Measurements from ENCODE around the gene LIF.
"Not testable (repeated sequence)": the region's sequence is repeated elsewhere in the genome, so short reads cannot be mapped to it uniquely, and the experiment has no call there.

Gene LIF

GRCh38 chr22:30221121-30221992 lies 25.2 kb downstream of the LIF start:
- no peak overlapping the region for H3K27ac ChIP-seq

GRCh38 chr22:30220338-30221012 lies 26.1 kb downstream of the LIF start:
- H3K27ac ChIP-seq = no peak overlapping the region
- TF ChIP-seq ZFX (IDR thresholded peaks at IDR 0.05; ENCODE audit: borderline replicate concordance) = no peak
- TF ChIP-seq, protein P1, sequence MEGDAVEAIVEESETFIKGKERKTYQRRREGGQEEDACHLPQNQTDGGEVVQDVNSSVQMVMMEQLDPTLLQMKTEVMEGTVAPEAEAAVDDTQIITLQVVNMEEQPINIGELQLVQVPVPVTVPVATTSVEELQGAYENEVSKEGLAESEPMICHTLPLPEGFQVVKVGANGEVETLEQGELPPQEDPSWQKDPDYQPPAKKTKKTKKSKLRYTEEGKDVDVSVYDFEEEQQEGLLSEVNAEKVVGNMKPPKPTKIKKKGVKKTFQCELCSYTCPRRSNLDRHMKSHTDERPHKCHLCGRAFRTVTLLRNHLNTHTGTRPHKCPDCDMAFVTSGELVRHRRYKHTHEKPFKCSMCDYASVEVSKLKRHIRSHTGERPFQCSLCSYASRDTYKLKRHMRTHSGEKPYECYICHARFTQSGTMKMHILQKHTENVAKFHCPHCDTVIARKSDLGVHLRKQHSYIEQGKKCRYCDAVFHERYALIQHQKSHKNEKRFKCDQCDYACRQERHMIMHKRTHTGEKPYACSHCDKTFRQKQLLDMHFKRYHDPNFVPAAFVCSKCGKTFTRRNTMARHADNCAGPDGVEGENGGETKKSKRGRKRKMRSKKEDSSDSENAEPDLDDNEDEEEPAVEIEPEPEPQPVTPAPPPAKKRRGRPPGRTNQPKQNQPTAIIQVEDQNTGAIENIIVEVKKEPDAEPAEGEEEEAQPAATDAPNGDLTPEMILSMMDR (IDR thresholded peaks at IDR 0.05) = no peak

More at GRCh38 chr22:30221121-30221992, 25.2 kb downstream of the LIF start:
- TF ChIP-seq, protein P1 (IDR thresholded peaks at IDR 0.05) = no peak
- no peak for TF ChIP-seq ZFX (IDR thresholded peaks at IDR 0.05; ENCODE audit: borderline replicate concordance)

DNA sequence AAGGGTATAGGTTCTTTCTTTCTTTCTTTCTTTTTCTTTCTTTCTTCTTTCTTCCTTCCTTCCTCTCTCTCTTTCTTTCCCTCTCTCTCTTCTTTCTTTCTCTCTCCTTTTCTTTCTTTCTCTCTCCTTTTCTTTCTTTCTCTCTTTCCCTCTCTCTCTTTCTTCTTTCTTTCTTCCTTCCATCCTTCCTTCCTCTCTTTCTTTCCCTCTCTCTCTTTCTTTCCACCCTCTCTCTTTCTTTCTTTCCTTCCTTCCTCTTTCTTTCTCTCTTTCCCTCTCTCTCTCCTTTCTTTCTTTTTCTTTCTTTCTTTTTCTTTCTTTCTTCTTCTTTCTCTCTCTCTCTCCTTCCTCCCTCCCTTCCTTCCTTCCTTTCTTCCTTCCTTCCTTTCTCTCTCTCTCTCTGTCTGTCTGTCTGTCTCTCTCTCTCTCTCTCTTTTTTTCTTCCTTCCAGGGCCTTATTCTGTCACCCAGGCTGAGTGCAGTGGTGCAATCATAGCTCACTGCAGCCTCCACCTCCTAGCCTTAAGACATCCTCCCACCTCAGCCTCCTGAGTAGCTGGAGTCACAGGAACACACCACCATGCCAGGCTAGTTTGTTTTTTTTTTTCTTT lies 26.8 kb downstream of the LIF start:
- H3K27ac ChIP-seq = no peak overlapping the region

DNA sequence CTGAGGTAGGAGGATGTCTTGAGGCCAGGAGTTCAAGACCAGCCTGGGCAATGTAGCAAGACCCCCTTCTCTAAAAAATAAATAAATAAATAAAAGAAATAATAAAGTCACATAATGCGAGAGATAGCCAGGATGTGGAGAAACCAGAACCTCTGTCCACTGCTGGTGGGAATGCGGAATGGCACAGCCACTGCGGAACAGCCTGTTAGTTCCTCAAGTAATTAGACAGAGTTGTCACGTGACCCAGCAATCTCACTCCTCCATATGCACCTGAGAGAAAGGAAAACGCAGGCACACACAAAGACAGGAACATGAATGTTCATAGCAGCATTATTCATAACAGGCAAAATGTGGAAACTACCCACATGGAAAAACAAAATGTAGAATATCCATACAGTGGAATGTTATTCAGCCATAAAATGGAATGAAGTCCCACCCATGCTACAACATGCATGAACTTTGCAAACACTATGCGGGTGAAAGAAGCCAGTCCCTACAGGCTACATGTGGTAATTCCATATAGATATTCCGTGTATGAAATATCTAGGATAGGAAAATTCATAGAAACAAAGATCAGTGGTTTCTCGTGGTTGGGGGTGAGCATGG lies 27.4 kb downstream of the LIF start:
- no peak overlapping the region for H3K27ac ChIP-seq
- no peak for TF ChIP-seq ZFX (IDR thresholded peaks at IDR 0.05; ENCODE audit: borderline replicate concordance)
- TF ChIP-seq, protein P1 (IDR thresholded peaks at IDR 0.05) = peak; percentile 49

More for the DNA sequence above, 26.8 kb downstream of the LIF start:
- TF ChIP-seq ZFX (IDR thresholded peaks at IDR 0.05; ENCODE audit: borderline replicate concordance) = no peak
- TF ChIP-seq, protein P1 (IDR thresholded peaks at IDR 0.05) = no peak

- no peak overlapping the region for H3K27ac ChIP-seq
- TF ChIP-seq, protein P1 (IDR thresholded peaks at IDR 0.05) = no peak
- TF ChIP-seq ZFX (IDR thresholded peaks at IDR 0.05; ENCODE audit: borderline replicate concordance) = no peak
Measured at GRCh38 chr22:30217698-30218560, 28.6 kb downstream of the LIF start.

DNA sequence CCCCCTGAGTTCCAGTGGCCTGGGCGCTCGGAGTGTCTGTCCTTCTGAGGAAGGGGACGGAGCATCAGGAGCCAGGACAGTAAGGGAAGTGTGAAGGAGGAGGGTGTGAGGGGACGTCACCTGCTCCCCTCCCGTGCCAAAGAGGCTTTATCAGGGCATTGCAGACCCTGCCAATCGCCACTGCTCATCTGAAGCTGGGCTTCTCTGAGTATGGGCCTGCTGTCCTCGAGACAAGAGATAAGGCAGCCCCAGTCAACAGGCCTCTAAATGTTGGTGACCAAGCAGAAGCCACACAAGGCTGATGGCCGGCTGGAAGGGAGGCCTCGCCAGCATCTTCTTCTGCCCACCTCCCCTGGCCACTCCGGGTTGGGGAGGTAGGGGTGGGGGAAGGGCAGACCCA lies 29.8 kb downstream of the LIF start:
- TF ChIP-seq, protein P1 (IDR thresholded peaks at IDR 0.05) = no peak
- TF ChIP-seq ZFX (IDR thresholded peaks at IDR 0.05; ENCODE audit: borderline replicate concordance) = no peak
- H3K27ac ChIP-seq = no peak overlapping the region

- not testable (repeated sequence) for H3K27ac ChIP-seq
Measured at GRCh38 chr22:30216272-30216671, 30.3 kb downstream of the LIF start.

Data from 22Rv1 (cell line).